Measurements from ENCODE around the gene AURKAIP1. TPM values are rescaled to one million over a fixed set of nuclear protein-coding genes. Genes with fewer than 3 reads are reported as not detected.

The AURKAIP1 gene
- total and polyA plus RNA-seq, 4 donors, result 43.5 to 208 (median 168) TPM

DNA sequence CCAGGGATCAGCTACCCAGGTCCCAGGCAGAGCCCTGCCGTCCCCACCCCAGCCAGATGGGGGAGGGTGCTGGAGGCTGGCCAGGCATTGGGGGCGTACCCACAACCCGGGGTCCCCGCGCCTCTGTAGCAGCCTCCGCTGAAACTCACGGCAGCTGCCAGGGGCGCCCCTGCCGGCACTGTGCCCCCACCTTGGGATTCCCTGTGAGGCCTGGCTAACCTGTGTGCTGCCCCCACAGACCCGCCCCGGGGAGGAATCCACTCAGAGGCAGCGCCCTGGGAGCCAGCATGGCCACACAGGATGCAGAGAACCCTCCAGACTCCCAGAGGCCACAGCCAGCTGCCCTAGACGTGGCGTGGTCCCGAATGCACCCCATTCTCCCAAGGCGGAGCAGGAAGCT is 29.6 kb downstream of the AURKAIP1 start:
- ATAC-seq (ENCODE audit: insufficient read depth, low FRiP score) (no peak), DNase-seq (no peak)
- H3K27me3 ChIP-seq (ENCODE audit: control insufficient read depth in 3 of 3, insufficient read depth in 3 of 3, low read length in 2 of 3), result no peaks in the 10 kb centered on the region
- no peak overlapping the region for H3K4me3 ChIP-seq
- TF ChIP-seq, protein P1, sequence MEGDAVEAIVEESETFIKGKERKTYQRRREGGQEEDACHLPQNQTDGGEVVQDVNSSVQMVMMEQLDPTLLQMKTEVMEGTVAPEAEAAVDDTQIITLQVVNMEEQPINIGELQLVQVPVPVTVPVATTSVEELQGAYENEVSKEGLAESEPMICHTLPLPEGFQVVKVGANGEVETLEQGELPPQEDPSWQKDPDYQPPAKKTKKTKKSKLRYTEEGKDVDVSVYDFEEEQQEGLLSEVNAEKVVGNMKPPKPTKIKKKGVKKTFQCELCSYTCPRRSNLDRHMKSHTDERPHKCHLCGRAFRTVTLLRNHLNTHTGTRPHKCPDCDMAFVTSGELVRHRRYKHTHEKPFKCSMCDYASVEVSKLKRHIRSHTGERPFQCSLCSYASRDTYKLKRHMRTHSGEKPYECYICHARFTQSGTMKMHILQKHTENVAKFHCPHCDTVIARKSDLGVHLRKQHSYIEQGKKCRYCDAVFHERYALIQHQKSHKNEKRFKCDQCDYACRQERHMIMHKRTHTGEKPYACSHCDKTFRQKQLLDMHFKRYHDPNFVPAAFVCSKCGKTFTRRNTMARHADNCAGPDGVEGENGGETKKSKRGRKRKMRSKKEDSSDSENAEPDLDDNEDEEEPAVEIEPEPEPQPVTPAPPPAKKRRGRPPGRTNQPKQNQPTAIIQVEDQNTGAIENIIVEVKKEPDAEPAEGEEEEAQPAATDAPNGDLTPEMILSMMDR (IDR thresholded peaks at IDR 0.05; ENCODE audit: control extremely low read depth, extremely low read depth), result no peak
- 66 to 83% methylated on average over 16 of the region's 16 CpGs for WGBS, 2 donors
- H3K9me3 ChIP-seq (ENCODE audit: control insufficient read depth in 4 of 4, insufficient read depth in 3 of 4, low read length in 3 of 4), result no peaks in the 10 kb centered on the region
- peak overlapping the region in 1 of 2 donors; percentile 76 for H3K27ac ChIP-seq (ENCODE audit: low read depth in 1 of 2, low read length in 1 of 2)
- H3K36me3 ChIP-seq (ENCODE audit: control insufficient read depth in 4 of 4, insufficient read depth in 4 of 4, low read length in 4 of 4), result peaks cover 0 to 13% (median 4%) of the 10 kb centered on the region in 4 donors
- no peak overlapping the region for H3K9ac ChIP-seq (ENCODE audit: insufficient read depth in 1 of 2, low read length in 2 of 2)
- peaks cover 0 to 32% (median 14%) of the 10 kb centered on the region in 5 donors for H3K4me1 ChIP-seq (ENCODE audit: control insufficient read depth in 5 of 5, insufficient read depth in 5 of 5, low read length in 5 of 5)

DNA sequence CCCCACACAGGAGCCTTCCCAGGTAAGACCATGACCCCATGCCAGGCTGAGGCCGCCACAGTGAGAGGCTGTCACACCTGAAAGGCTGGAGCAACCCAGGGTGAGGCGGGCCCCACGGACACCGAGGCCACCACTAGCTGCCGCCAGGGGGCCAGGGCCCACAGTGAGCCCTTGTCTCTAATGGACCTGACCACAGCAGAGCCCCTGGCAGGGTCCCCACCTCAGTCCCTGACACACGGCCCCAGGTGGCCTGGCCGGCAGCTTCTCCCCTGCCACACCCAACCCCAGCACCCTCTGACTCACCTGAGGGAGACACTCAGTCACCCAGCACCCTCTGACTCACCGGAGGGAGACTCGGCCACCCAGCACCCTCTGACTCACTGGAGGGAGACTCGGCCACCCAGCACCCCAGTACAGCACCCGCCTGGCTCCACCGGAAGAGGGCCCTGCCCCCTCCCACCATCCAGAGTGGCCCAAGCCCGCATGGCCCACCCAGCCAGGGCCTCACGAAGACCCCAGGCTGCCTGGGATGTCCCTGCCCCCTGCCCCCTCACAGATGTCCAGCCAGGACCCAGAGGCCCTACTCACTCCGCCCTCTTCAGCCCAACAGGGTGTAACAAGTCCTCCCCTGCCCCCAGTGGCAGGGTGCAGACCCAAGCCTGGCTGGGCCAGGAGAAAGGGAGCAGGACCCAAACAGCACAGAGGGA is 30.2 kb downstream of the AURKAIP1 start:
- ATAC-seq (ENCODE audit: insufficient read depth, low FRiP score) (peak; percentile 38), DNase-seq (no peak)
- Histone ChIP-seq H3K9me3 (ENCODE audit: control insufficient read depth in 4 of 4, insufficient read depth in 3 of 4, low read length in 3 of 4) (no peaks in the 10 kb centered on the region), H3K27ac (ENCODE audit: low read depth in 1 of 2, low read length in 1 of 2) (peak overlapping the region in 1 of 2 donors; percentile 76), H3K4me3 (no peak overlapping the region), H3K27me3 (ENCODE audit: control insufficient read depth in 3 of 3, insufficient read depth in 3 of 3, low read length in 2 of 3) (no peaks in the 10 kb centered on the region), H3K9ac (ENCODE audit: insufficient read depth in 1 of 2, low read length in 2 of 2) (no peak overlapping the region), H3K36me3 (ENCODE audit: control insufficient read depth in 4 of 4, insufficient read depth in 4 of 4, low read length in 4 of 4) (peaks cover 0 to 18% (median 4%) of the 10 kb centered on the region in 4 donors), H3K4me1 (ENCODE audit: control insufficient read depth in 5 of 5, insufficient read depth in 5 of 5, low read length in 5 of 5) (peaks cover 0 to 32% (median 14%) of the 10 kb centered on the region in 5 donors)
- 70 to 76% methylated on average over 13 to 15 of the region's 15 CpGs for WGBS, 2 donors
- TF ChIP-seq, protein P1 (IDR thresholded peaks at IDR 0.05; ENCODE audit: control extremely low read depth, extremely low read depth), result no peak

DNA sequence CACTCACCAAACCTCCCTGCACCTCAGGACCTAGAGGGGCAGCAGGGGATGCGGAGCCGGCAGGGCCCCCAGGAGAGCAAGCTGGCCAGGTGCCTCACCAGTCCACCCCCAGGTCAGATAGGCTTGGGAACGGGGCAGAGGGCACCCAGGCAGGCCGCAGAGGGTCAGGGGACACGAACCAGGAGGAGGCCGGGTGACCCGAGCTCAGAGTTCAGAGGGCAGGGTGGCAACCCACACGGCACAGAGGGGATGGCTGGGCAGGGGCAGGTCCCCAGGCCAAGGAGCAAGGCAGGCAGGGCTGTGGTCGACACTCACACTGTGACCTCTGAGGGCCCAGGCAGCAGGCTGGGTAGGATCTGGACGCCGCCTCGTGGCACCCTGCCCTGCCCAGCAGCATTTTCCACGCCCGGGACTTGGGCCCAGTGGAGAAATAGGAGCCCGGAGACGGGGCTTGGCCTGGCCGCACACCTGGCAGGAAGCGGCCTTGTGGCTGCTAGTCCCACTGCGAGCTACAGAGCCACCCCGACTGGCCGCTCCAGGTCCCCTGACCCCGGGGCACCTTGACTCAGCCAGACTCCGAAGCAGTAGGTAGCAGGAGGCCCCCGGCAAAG is 31.1 kb downstream of the AURKAIP1 start:
- 93 to 94% methylated on average over 20 to 24 of the region's 24 CpGs for WGBS, 2 donors
- Histone ChIP-seq H3K9ac (ENCODE audit: insufficient read depth in 1 of 2, low read length in 2 of 2) (no peak overlapping the region), H3K9me3 (ENCODE audit: control insufficient read depth in 4 of 4, insufficient read depth in 3 of 4, low read length in 3 of 4) (no peaks in the 10 kb centered on the region), H3K4me1 (ENCODE audit: control insufficient read depth in 5 of 5, insufficient read depth in 5 of 5, low read length in 5 of 5) (peaks cover 0 to 32% (median 14%) of the 10 kb centered on the region in 5 donors), H3K4me3 (no peak overlapping the region), H3K27ac (ENCODE audit: low read depth in 1 of 2, low read length in 1 of 2) (peak overlapping the region in 1 of 2 donors; percentile 57), H3K36me3 (ENCODE audit: control insufficient read depth in 4 of 4, insufficient read depth in 4 of 4, low read length in 4 of 4) (peaks cover 0 to 27% (median 6%) of the 10 kb centered on the region in 4 donors), H3K27me3 (ENCODE audit: control insufficient read depth in 3 of 3, insufficient read depth in 3 of 3, low read length in 2 of 3) (no peaks in the 10 kb centered on the region)
- ATAC-seq (ENCODE audit: insufficient read depth, low FRiP score) (no peak), DNase-seq (no peak)
- TF ChIP-seq, protein P1 (IDR thresholded peaks at IDR 0.05; ENCODE audit: control extremely low read depth, extremely low read depth), result no peak
